Activated CD8-positive, alpha-beta memory T cell treated with anti-CD3 and anti-CD28 coated beads, Interleukin-2, amount 50 U/mL, for 1 hour (primary cell): ENCODE measurements around the gene INTS11.

Experiments
- DNase-seq: peaks from one replicate; pipeline ENCODE4 v3.0.0-alpha.2; 2020; ENCODE audit errors: extremely low read depth

Gene INTS11

GRCh38 chr1:1285102-1285571 lies 39.3 kb downstream of the INTS11 start:
- no peak for DNase-seq

GRCh38 chr1:1284221-1285101 lies 40.0 kb downstream of the INTS11 start:
- no peak for DNase-seq

- DNase-seq, result no peak
Observed at GRCh38 chr1:1283821-1284220, 40.6 kb downstream of the INTS11 start.

GRCh38 chr1:1282998-1283397 lies 41.5 kb downstream of the INTS11 start:
- no peak for DNase-seq

GRCh38 chr1:1281533-1282321 lies 42.7 kb downstream of the INTS11 start:
- no peak for DNase-seq

GRCh38 chr1:1280782-1281481 lies 43.5 kb downstream of the INTS11 start:
- DNase-seq, result no peak

- no peak for DNase-seq
Observed at GRCh38 chr1:1279028-1279427, 45.4 kb downstream of the INTS11 start.

GRCh38 chr1:1278620-1279019 lies 45.8 kb downstream of the INTS11 start:
- no peak for DNase-seq

- no peak for DNase-seq
Observed at GRCh38 chr1:1275836-1276235, 48.6 kb downstream of the INTS11 start.

- no peak for DNase-seq
Observed at GRCh38 chr1:1274931-1275431, 49.5 kb downstream of the INTS11 start.

GRCh38 chr1:1274299-1274930 lies 50.0 kb downstream of the INTS11 start:
- DNase-seq, result no peak

GRCh38 chr1:1273512-1274298 lies 50.8 kb downstream of the INTS11 start, which contains the start of gene UBE2J2:
Gene UBE2J2 (minus strand): TSS chr1:1273854. CDS start chr1:1267992, 5,862 bp downstream.
- DNase-seq, result peak; percentile 81

- no peak for DNase-seq
Observed at GRCh38 chr1:1273209-1273511, 51.3 kb downstream of the INTS11 start.

- no peak for DNase-seq
Observed at GRCh38 chr1:1272341-1273208, 51.9 kb downstream of the INTS11 start.

- DNase-seq, result no peak
Observed at GRCh38 chr1:1270813-1271212, 53.6 kb downstream of the INTS11 start.

GRCh38 chr1:1268284-1268682 lies 56.2 kb downstream of the INTS11 start:
- DNase-seq, result no peak

GRCh38 chr1:1267488-1268283 lies 56.8 kb downstream of the INTS11 start:
- no peak for DNase-seq

- no peak for DNase-seq
Observed at GRCh38 chr1:1264868-1265272, 59.6 kb downstream of the INTS11 start.

GRCh38 chr1:1264026-1264425 lies 60.4 kb downstream of the INTS11 start:
- no peak for DNase-seq
